GM15510 (cell line): ENCODE data around the gene VAMP7.

Source experiments
- POLR2A ChIP-seq: IDR thresholded peaks from 3 replicates; pipeline ENCODE4 v1.6.1; 2011; ENCODE audit warnings: borderline replicate concordance; ENCODE audit not compliant: insufficient read length; ENCODE audit errors: extremely low read depth

VAMP7 gene

GRCh38 chrX:155889328-155889727, 8.2 kb downstream of the VAMP7 start:
- no peak for TF ChIP-seq POLR2A

- no peak for TF ChIP-seq POLR2A
Measured at GRCh38 chrX:155891446-155892210, 10.5 kb downstream of the VAMP7 start.

GRCh38 chrX:155893521-155893920, 12.4 kb downstream of the VAMP7 start:
- TF ChIP-seq POLR2A: no peak

- no peak for TF ChIP-seq POLR2A
Measured at GRCh38 chrX:155896512-155896911, 15.4 kb downstream of the VAMP7 start.

GRCh38 chrX:155899366-155899765, 18.2 kb downstream of the VAMP7 start:
- no peak for TF ChIP-seq POLR2A

- TF ChIP-seq POLR2A: no peak
Measured at GRCh38 chrX:155900765-155901164, 19.6 kb downstream of the VAMP7 start.

GRCh38 chrX:155923200-155923599, 42.1 kb downstream of the VAMP7 start:
- no peak for TF ChIP-seq POLR2A

GRCh38 chrX:155938132-155938531, 57.0 kb downstream of the VAMP7 start:
- TF ChIP-seq POLR2A: no peak

GRCh38 chrX:155949098-155949497, 68.0 kb downstream of the VAMP7 start:
- TF ChIP-seq POLR2A: no peak

GRCh38 chrX:155951237-155951789, 70.2 kb downstream of the VAMP7 start:
- TF ChIP-seq POLR2A: no peak

GRCh38 chrX:155953055-155953454, 71.9 kb downstream of the VAMP7 start:
- no peak for TF ChIP-seq POLR2A

- TF ChIP-seq POLR2A: no peak
Measured at GRCh38 chrX:155954793-155955192, 73.6 kb downstream of the VAMP7 start.

GRCh38 chrX:155956099-155956498, 75.0 kb downstream of the VAMP7 start:
- TF ChIP-seq POLR2A: no peak

GRCh38 chrX:155956649-155957048, 75.5 kb downstream of the VAMP7 start:
- TF ChIP-seq POLR2A: no peak

- TF ChIP-seq POLR2A: no peak
Measured at GRCh38 chrX:155957843-155958242, 76.7 kb downstream of the VAMP7 start.

- no peak for TF ChIP-seq POLR2A
Measured at GRCh38 chrX:155959018-155959587, 78.0 kb downstream of the VAMP7 start.
